Activated T-helper 1 cell treated with anti-CD3 and anti-CD28 coated beads, Interleukin-12 subunit alpha, Interleukin-12 subunit beta, Interleukin-2, Interleukin-4 antibody, amounts not matched to agents 30 ng/mL and 10 ng/mL and 1 ng/mL, durations not matched to agents 14 hours and 24 hours and 36 hours (primary cell): ENCODE data around the gene TBX3. TPM values are rescaled to one million over a fixed set of nuclear protein-coding genes. Genes with fewer than 3 reads are reported as not detected.

Experiments
- DNase-seq: peaks from one replicate; pipeline ENCODE4 v3.0.0; 2021; ENCODE audit warnings: low spot score
- H3K27ac Mint-ChIP-seq: one replicate; pipeline ENCODE4 v1.8.0; 2021; ENCODE audit warnings: mild to moderate bottlenecking, mixed read lengths
- H3K27me3 Mint-ChIP-seq: one replicate; pipeline ENCODE4 v1.8.0; 2022; ENCODE audit warnings: mild to moderate bottlenecking, moderate library complexity, mixed read lengths; ENCODE audit not compliant: insufficient read depth
- H3K36me3 Mint-ChIP-seq: one replicate; pipeline ENCODE4 v1.8.0; 2021; ENCODE audit warnings: low read depth, mixed read lengths
- H3K4me1 Mint-ChIP-seq: one replicate; pipeline ENCODE4 v1.8.0; 2021; ENCODE audit warnings: low read depth, mixed read lengths
- H3K4me3 Mint-ChIP-seq: one replicate; pipeline ENCODE4 v1.8.0; 2021; ENCODE audit warnings: mild to moderate bottlenecking, moderate library complexity, mixed read lengths
- H3K9me3 Mint-ChIP-seq: one replicate; pipeline ENCODE4 v1.8.0; 2021; ENCODE audit warnings: mixed read lengths
- intact Hi-C: fragments of 100-400 bp; cut with micrococcal nuclease; formaldehyde crosslinking; loops from one replicate; pipeline ENCODE4 v1.15.1; 2024
- total RNA-seq: library from RNA; stranded (reverse); gene quantifications from 2 replicates; pipeline ENCODE4 v1.2.3, GENCODE V29; 2022

Gene TBX3
- total RNA-seq, 1 donor from 2014 or later, result not detected

DNA sequence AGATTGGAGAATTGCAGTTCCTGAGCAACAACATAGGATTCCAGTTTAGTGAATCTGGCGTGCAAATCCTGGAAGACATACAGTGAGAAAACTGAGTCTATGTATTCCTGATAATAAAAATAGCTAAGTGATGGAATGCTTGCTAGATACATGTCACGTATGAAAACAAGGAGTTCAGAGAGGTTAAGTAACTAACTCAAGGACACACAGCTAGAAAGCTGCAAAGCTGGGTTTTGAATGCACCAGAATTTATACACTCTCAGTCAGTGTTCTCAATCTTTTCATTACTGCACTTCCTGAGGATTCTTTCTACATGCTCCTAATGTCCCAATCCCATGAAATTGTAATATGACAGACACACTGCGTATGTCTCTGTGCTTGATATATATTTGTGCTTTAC is 35.3 kb downstream of the TBX3 start:
- H3K36me3 Mint-ChIP-seq, result no peaks in the 10 kb centered on the region
- no peaks in the 10 kb centered on the region for H3K4me1 Mint-ChIP-seq
- H3K9me3 Mint-ChIP-seq, result no peaks in the 10 kb centered on the region
- no peak overlapping the region for H3K27ac Mint-ChIP-seq
- no peak overlapping the region for H3K4me3 Mint-ChIP-seq
- no peaks in the 10 kb centered on the region for H3K27me3 Mint-ChIP-seq
- intact Hi-C loops, result no loop called here
- DNase-seq, result no peak

DNA sequence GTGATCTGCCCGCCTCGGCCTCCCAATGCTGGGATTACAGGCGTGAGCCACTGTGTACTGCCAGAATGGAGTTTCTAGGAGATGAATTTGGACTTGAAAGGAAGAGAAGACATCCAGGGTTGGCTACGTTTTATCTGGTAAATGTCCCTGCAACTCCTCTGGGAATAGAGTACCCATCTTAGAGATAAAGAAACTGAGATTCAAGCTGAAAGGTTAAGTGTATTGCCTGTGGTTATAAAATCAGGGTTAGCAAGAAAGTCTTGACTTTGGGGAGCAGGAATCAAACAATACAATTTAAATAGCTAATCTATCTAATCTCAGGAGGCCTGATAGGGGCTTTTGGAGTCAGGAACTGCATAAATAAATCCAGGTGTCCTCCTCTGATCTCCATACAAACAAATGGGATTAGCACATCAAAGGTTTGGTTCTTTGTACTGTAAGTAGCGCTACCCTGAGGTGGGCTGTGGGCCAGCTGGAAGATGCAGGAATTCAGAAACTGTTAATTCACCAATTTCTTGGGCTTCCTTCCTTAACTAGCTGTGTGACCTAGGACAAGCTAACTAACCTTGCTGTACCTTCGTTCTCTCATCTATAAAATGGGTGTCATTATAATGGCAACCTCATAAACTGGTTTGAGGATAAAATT is 45.1 kb downstream of the TBX3 start:
- no peak overlapping the region for H3K27ac Mint-ChIP-seq
- DNase-seq, result no peak
- no peaks in the 10 kb centered on the region for H3K36me3 Mint-ChIP-seq
- H3K27me3 Mint-ChIP-seq, result no peaks in the 10 kb centered on the region
- H3K4me3 Mint-ChIP-seq, result no peak overlapping the region
- no peaks in the 10 kb centered on the region for H3K9me3 Mint-ChIP-seq
- H3K4me1 Mint-ChIP-seq, result no peaks in the 10 kb centered on the region
- intact Hi-C loops, result no loop called here

DNA sequence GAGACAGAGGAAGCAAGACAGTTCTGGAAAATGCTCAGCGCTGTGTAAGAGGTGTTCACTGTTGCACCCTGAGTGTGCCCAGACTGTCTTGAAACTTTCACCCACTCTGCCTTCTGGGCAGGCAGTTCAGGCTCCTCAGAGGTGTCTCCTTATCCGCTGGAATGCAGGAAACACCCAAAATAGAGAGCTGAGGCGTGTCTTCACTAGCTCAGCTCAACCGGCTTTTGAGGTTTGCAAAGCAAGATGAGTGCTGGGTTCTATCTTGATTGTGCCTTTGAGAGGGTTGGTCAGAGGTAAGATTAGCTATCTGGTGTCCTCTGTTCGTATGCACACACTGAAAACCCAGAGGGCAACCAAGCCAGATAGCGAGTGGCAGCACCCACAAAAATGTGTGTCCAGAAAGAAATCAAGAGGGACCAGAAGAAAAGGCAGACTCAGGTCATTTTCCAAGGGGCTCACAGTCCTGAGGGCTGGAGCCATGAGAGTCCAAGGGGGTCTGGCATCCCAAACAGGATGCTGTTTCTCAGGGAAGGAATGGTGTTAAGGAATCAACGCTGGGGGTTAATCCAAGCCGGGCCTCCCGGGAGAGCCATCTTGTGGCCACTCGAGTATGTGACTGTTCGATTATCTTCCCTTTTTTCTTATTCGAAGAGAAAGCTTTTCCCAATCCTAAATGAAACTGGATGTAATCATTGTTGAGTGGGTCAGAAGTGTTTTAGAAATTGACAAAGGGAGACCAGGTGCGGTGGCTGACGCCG is 47.1 kb downstream of the TBX3 start:
- no peak for DNase-seq
- intact Hi-C loops, result no loop called here
- H3K36me3 Mint-ChIP-seq, result no peaks in the 10 kb centered on the region
- no peaks in the 10 kb centered on the region for H3K4me1 Mint-ChIP-seq
- H3K27ac Mint-ChIP-seq, result no peak overlapping the region
- H3K27me3 Mint-ChIP-seq, result no peaks in the 10 kb centered on the region
- H3K4me3 Mint-ChIP-seq, result no peak overlapping the region
- H3K9me3 Mint-ChIP-seq, result no peaks in the 10 kb centered on the region

DNA sequence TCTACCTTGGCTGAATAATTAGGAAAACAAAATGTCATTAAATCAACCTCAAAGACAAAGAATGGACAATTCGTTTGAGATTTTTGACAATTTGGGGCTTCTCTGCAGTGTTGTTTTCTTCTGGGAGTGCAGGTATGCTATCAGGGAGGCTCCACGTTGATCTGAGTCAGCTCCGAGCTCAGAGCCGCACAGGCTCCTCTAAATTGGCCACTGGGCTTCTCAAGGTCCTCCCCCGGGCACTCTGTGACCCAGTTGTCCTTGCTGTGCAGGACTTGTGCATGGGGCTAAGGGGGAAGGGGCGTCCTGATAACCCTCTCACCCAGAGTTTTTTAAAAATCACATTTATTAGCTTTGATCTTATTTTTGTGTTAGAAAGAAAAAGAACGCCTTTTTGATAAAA is 52.7 kb downstream of the TBX3 start:
- Mint-ChIP-seq H3K9me3 (no peaks in the 10 kb centered on the region), H3K4me1 (no peaks in the 10 kb centered on the region), H3K27ac (no peak overlapping the region), H3K36me3 (no peaks in the 10 kb centered on the region), H3K27me3 (no peaks in the 10 kb centered on the region), H3K4me3 (no peak overlapping the region)
- intact Hi-C loops, result no loop called here
- no peak for DNase-seq

DNA sequence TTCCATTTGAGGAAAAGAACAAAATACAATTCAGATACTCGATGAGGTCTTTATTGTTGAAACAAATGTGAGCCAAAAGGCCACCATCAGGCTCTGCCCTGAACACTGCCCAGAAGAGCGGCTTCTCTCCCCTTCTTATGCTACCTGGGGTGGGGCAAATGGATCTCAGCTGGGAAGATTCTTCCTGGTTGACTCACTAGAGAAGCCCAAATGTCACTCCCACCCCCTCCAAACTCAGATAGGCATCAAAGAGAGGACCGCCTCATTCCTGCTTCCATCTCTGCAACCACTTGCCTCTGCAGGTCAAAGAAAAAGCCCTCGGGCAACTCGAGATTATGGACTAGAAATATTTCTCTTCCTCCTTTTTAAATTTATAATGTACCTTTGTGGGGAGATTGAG is 55.8 kb downstream of the TBX3 start:
- no peaks in the 10 kb centered on the region for H3K9me3 Mint-ChIP-seq
- no peak overlapping the region for H3K4me3 Mint-ChIP-seq
- intact Hi-C loops, result no loop called here
- H3K36me3 Mint-ChIP-seq, result no peaks in the 10 kb centered on the region
- DNase-seq, result no peak
- H3K27me3 Mint-ChIP-seq, result no peaks in the 10 kb centered on the region
- no peak overlapping the region for H3K27ac Mint-ChIP-seq
- no peaks in the 10 kb centered on the region for H3K4me1 Mint-ChIP-seq

DNA sequence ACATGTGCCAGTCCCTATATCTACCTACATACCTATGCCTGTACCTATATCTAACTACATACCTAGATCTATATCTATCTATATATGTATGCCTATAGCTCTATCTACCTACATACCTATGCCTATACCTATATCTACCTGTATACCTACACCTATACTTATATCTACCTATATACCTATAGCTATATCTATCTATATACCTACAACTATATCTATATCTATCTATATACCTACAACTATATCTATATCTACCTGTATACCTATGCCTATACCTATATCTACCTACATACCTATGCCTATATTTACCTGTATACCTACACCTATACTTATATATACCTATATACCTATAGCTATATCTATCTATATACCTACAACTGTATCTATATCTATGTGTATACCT is 56.6 kb downstream of the TBX3 start:
- H3K36me3 Mint-ChIP-seq, result no peaks in the 10 kb centered on the region

DNA sequence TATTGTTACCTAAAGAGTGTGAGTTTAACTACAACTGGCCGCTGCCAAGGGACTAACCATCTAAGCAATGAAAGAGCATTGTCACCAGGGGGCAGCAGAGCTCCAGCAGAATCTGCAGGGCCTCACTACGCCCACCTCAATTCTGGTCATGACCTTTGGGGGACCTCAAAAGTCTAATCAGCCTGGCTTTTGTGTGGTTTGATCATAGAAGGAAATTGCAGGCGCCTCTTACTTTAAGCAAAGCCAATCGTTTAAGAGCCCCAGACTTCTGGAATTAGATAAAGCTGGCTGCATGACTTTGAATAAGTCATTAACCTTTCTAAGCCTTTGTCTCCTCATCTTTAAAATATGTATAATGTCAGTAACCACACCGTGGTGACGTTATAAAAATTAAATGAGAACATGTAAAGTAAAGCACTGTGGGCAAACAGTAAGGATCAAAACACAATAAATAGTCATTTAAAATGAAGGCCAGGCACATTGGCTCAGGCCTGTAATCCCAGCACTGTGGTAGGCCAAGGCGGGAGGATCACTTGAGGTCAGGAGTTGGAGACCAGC is 58.6 kb downstream of the TBX3 start:
- intact Hi-C loops, result no loop called here
- H3K27ac Mint-ChIP-seq, result no peak overlapping the region
- no peaks in the 10 kb centered on the region for H3K9me3 Mint-ChIP-seq
- H3K4me3 Mint-ChIP-seq, result no peak overlapping the region
- H3K27me3 Mint-ChIP-seq, result no peaks in the 10 kb centered on the region
- H3K4me1 Mint-ChIP-seq, result no peaks in the 10 kb centered on the region
- no peak for DNase-seq
- no peaks in the 10 kb centered on the region for H3K36me3 Mint-ChIP-seq

More for the DNA sequence above, 56.6 kb downstream of the TBX3 start:
- Mint-ChIP-seq H3K4me1 (no peaks in the 10 kb centered on the region), H3K27me3 (no peaks in the 10 kb centered on the region), H3K27ac (no peak overlapping the region), H3K4me3 (no peak overlapping the region), H3K9me3 (no peaks in the 10 kb centered on the region)
- intact Hi-C loops, result no loop called here
- DNase-seq, result no peak

DNA sequence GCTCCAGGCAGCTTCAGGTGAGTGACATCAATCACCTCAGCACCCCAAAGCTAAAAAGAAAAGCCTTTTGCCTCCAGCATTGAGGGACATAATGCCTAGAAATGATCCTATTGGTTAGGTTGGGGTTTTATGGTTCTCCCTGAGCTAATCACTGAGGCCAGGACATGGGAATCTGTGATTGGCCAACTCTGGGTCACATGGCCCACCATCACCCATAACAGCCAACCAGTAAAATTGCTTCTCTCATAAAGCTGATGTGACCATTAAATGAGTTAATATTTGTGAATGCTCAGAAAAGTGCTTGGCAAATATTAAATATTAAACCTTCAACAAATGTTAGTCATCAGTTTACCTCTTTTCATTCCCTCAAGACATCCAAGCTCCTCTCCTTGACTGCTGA is 60.2 kb downstream of the TBX3 start:
- intact Hi-C loops, result no loop called here
- Mint-ChIP-seq H3K27ac (no peak overlapping the region), H3K4me1 (no peaks in the 10 kb centered on the region), H3K27me3 (no peaks in the 10 kb centered on the region), H3K9me3 (no peaks in the 10 kb centered on the region), H3K36me3 (no peaks in the 10 kb centered on the region), H3K4me3 (no peak overlapping the region)
- DNase-seq, result no peak
